SHP77 (cell line): Measurements from ENCODE around the gene EXOC2.

ENCODE experiments used
- DNase-seq, 2 experiments: peaks; one replicate each; lab custom pipeline; 2025; lab: John Stamatoyannopoulos, UW

The EXOC2 gene

DNA sequence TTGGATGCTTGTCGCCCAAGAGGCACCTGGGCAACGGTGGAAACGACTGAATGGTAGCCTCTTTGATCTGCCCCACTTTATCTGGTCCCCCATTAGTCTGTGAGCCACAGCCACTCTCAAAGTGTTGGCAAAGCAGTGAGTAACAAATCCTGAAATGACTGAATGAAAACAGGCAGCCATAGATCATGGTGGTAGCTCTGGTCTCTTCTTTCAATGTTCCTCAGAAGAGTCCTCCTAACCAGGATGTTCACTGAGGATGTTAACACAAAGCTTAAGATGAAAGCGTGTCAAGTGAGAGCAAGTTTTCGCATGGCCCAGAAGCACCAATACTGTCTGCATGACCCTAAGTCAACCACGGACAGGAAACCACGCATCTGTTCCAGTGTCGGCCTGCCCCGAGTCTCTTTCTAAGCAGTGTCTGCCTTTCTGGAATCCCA, 194.1 kb downstream of the EXOC2 start:
- DNase-seq: no peak

DNA sequence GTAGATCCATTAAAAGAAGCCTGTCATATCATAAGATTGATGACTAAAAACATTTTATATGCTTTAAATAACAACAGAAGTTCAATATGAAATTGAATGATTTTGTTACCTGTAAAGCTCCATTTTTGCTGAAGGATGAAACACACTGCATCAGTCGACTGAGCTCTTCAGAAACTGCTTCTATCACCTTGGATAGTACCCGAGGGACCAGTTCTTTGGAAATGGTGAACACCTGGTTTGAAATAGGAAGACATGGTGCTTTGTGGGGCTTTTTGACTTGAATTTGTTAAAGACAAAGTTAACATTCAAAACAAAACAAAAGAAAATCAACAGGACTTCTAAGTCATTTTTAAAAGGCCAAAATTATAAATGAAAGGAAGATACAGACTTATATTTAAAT, 195.7 kb downstream of the EXOC2 start:
- DNase-seq: no peak

DNA sequence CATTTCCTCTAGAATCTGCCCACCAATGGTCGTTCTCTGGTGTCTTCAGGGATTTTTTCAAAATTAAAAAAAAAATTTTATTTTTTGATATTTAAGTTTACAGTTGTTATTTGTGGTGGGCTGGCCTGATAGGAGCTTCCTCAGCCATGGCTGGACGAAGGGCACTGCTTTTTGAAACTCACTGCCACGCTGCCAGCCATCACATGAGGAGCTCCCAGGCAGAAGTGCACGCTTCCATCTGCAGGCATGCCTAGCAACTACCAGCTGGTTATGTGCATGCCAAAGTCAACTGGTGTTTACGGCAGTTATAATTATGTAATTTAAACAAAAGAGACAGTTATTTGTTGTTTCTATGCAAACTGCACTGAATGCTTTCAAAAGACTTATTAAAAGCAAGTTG, 196.3 kb downstream of the EXOC2 start:
- no peak for DNase-seq

DNA sequence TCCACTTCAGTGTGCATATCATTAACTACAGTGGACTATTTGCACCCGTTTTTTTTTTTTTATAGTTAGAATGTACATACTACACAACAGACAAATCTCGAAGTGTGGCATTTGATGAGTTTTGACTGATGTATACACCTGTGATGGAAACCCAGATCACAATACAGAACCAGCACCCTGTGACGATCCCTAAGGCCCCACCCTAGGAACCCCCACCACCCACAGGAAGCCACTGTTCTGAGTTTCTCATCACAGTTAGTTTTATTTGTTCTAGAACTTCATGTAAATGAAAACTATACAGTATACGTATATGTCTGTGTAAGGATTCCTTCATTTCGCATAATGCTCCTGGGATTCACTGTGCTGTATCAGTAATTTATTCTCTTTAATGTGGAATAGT, 198.5 kb downstream of the EXOC2 start:
- no peak for DNase-seq

DNA sequence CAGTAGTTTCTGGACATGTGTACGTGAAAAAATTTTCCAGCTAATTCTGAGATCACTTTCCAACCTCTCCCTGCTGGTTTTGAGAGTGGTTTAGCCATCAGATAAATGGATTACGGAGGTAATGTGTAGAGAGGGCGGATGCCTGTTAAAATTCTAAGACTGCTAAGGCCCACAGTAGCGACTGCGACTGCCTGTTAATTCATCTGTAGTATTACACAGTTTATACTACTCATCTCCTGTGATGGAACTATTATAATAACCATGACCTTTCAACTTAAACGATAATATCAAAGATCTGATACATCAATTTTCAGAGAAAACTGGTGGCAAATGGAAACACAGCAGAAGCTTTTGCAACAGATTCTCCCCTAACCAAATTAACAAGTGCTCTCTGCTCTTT, 199.1 kb downstream of the EXOC2 start:
- no peak for DNase-seq

DNA sequence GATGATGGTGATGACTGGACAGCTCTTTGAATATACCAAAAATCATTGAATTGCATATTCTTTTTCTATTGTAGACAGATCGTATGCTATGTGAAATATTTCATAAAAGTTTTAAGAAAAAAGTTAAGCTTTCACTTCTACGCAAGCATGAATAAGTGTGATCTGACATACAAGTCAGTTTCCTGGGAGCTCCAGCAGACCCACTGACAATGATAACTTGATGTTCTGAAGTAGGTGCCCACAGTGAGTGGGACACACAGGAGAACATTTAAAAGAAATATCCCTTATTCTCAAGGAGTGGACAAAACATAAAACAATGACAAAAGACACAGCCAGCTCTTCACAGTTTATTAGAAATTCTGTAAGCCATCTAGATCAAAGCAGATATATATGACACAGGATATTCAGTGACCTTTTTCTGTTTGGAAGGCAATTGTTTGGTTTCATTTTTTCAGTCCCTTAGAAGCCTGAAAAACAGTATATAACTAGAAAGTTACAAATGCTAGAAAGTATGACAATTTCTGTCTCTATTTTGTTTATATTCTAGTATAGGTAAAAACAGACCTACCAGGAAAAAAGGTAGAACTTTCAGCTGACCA, 200.0 kb downstream of the EXOC2 start:
- no peak for DNase-seq

DNA sequence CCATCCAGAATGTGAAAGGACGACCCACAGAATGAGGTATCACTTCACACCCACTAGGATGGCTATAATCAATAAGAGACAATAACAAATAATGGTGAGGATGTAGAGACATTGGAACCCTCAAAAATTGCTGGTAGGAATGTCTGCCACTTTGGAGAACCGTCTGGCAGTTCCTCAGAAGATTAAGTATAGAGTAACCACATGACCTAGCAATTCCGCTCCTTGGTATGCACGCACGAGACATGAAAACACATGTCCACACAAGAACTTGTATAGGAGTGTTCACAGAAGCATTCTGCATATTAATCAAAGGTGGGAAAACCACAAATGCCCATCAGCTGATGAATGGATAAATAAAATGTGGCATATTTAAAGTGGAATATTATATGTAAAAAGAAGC, 200.8 kb downstream of the EXOC2 start:
- no peak for DNase-seq

DNA sequence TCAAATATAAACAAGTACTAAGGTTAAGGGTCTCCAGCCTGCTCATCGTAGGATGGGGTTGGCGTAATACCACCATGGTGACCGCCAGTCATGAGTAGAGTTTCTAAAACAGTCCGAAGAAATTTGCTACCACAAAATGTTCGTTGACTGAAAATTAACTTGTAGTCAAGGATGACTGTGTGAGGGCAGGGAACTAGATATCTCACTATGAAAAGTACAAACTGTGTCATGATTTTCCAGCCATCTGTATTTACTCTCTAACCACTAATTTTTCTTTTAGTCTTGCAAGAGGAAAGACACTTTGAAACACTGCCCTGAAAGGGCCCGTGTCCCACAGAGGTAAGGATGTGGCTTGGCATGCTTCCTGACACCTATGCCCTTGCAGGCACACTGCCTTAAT, 201.7 kb downstream of the EXOC2 start:
- DNase-seq: no peak

DNA sequence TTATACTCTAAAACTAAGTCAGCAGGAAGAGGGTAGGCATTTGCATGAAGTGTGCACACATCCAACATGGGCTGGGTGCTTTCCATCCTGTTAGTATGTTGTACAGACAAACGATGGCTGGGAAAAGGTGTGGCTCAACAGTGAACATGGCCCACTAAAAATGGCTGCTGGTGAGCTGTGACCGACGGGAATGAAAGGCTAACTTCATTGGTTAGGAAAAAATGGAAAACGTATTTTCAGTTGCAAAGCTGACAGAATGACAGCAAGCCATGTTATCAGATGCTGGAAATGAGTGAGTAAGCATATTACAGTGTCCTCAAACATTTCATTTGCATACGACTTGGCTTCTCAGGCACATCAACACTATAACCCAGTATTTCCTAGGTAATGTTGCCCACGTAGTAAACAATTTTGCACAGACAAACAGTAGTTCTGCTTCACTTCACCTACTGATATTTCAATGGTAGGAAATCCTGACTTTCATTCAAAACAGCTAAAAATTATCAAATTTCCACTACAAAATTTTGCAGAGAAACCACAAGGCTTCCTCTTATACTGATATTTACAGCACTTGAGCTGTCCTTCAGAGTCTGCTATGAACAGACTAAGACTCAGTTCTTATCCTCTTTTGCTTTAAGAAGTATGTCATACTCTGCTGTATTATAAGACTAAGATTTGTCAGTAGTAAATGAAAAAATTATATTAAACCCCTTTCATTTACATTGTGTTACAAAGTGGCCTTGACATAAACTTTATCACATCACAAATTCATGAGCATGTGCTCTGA, 202.5 kb downstream of the EXOC2 start:
- DNase-seq: no peak

DNA sequence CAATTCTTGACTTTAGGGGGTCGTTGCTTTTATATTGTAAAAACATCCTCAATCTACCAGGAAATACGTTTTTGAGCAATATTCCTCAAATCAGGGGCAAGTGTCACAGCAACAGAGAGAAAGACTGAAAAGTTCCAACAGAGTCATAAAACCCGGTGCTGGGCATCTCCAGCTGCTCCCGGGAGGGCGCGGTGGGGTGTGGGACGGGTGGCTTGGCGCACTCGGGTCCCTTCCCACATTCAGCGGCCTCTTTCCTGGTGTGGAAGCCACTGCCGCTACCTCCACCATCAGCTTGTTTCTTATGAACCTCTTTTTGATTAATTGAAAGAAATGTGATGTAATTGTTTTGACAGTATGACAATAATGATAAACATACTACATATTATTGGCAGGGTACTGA, 203.2 kb downstream of the EXOC2 start:
- no peak for DNase-seq

DNA sequence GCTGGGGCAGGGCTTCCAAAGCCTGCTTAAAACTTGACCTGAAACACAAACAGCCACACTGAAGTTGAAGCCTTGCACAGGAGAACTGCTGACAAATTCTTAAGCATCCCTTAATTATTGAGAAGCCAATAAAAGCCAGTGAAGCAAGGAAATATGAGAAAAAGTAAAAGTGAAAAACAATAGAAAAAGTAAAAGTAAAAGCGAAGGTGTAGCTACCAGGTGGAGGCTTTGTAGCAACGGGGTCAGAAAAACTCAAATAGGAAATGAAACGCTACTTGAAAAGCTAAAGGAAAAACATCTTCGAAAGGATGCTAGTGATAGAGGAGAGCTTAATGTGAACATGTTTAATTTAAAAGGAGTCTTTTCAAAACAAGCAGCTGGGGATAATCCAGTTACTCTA, 203.9 kb downstream of the EXOC2 start:
- no peak for DNase-seq

DNA sequence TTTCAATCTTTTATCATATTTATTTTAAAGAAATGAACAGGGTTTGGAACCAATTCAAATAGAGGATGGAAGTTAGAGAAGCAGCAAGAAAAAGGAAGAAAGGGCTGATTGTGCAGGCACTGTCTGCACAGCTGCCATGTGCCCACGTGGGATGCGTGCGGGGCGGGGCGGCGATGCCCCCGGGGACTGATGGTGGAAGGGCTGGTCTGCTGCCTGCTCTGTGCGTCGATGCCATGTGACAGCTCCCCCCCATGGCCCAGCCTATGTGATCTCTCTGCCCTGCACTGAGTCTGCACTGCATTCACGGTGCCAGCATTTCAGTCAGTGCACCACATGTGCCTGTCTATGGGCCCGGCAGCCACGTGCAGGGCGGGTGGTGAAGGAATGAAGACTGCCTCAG, 205.0 kb downstream of the EXOC2 start:
- no peak for DNase-seq

DNA sequence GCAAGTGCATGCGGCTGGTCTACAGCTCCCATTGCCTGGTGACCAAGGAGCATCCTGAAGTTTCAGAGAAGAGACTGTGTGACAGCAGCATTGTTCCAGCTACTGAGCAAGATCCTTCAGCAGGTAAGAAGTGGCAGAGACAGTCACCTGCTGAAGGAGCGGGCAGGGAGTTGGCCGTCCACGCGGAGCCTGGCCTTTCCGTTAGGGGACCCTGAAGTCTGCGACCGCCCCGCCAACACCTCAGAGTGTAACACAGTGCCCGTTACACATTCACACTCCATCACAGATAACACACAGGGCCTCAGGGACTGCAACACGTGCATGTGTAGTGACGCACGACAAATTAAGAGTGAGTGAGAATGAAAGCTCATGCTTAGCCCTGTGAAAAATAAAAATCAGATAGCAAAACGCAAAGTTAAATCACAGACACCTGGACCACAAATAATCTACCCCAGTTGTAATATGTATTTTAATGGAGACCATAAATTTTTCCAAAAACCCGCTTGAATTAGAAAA, 207.2 kb downstream of the EXOC2 start:
- no peak for DNase-seq

DNA sequence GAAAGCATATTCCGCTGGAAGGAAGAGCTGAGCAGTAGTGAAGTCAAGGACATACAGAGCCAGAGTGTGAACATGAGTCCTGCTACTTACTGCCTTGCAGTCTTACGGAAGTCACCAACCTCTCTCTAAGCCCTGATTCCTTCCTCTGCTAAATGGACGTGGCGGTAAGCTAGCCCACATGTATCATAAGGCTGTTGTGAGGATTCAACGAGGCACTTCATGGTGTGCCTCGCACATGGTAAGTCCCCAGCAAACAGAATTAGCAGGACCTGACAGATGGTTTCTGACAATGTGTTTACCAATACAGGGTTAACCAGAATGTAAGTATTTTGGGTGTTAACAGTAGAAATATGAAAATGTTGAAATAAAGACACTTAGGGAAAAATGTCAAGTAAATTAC, 208.2 kb downstream of the EXOC2 start:
- no peak for DNase-seq

DNA sequence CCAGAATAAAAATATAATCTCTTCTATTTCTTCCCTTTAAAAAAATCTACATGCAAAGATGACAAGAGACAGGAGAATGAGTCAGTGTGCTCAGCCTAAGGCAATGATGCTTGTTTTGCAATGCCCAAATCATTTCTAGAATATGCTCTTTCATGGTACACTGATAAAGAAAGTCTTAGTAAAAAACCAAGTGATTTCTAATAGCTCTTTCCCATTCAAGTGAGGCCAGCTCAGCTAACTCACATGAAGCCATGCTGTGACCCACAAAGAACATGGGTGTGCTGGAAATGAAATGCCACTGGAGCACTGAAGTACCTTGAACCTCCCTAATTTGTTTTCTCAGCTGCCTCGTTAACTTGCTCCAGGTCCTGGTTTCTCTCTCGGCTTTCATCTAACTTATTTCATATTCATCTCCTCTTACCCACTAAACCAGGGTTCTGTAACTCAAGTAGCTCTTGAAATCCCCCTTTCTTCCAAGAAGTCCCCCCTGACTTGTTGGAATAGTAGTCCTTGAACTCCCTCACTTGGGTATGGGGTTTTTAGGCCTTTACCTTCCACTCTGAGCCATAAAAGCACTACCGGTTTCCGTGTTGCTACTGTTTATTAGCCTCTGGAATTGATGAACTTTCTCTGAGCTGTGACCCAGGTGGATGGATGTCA, 208.7 kb downstream of the EXOC2 start:
- DNase-seq: no peak

DNA sequence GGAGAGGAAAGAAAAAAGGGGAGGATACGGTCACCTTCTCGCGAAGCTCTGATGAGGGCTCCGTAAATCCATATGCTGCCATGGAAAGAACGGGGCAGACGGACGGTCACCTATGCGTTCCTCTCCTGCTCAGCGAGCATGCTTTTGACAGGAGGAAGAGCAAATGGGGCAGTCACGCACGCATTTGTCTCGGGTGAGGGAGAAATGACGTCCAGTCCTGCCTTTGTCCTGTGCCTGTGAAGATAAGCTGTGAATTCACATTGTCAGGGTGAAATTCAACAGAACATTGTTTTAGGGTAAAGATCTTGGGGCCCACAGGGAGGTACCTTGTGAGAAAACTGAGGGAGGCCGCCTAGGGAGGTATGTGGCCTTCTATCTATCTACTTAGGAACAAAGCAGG, 217.6 kb downstream of the EXOC2 start:
- no peak for DNase-seq

DNA sequence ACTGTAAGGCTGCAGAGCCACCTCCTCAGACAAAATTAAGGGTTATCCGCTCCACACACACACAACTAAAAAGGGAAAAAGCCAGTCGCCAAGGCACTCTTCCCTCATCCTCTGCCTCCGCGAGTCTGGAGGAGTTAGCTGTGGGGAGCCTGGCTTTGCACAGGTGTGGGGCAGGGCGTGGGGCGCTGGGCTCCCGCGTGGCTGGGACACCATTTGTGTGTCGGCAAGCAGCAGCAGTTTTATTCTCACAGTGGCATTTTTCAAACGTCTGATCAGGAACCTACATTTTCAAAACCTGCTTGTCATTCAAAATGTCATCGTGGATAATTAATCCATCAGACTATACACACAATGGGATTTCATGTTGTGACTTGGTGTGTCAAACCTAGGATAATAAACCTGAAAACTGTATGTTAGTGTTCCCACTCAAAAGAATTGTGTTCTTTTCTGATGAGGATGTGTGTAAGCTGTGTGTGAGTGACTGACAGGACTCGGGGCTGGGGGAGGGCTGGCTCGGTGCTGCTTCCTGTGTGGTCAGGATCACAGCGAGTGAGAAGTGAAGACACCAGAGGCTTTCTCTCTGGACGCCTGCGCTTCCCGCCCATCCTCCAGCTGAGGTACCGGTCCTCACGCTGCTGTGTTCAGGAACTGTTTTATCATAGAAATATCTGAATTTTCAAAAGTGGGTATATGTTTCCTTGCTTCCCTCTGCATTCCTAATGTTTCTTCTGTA, 218.3 kb downstream of the EXOC2 start:
- DNase-seq: no peak

DNA sequence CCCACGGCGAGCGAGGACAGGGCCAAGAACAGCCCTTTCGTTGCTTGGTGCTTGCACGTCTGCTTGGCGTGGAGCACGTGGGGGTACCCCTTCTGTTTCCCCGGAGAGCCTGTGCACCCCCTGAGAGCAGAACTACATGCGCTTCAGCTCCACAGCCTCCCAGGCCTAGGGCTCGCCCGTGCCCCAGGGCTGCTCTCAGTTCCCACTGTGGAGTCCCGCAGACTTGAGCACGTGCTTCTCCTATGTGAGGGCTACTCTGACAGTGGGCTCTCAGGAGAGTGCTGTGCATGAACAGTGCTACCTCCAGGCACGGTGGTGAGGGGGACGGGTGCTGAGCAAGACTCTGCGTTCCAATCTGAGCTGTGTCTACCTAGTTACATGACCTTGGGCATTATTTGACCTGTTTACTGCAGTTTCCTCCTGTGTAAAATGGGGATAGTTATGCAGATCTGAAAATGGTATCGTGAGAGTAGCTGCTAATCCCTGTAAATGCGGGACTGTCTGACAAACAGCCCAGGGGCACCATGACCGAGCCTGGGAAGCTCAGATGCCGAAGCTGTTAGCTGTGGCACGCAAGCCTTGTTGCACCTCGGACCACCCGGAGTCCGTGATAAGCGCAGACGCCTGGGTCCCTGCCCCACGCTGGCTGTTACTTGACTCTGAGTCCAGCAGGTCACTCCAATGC, 219.0 kb downstream of the EXOC2 start:
- DNase-seq: no peak

DNA sequence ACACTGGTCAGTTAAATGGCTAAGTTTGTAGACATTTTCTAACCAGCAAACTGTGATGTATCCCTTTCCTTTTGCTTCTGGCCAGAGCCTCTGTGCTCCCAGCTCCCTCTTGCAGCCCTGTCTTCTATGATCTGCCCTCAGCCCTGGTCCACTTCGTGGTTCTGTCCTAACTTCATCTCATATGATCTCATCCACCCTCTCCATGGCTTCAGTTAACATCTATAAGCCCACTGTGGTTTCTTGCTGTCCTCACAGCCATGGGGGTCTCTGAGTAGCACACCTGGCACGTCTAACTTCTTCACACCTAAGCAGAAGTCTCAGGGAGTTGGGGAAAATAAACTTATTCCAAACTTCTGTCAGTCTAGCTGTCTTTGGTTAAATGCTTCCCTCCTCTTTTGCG, 219.6 kb downstream of the EXOC2 start:
- DNase-seq: no peak

DNA sequence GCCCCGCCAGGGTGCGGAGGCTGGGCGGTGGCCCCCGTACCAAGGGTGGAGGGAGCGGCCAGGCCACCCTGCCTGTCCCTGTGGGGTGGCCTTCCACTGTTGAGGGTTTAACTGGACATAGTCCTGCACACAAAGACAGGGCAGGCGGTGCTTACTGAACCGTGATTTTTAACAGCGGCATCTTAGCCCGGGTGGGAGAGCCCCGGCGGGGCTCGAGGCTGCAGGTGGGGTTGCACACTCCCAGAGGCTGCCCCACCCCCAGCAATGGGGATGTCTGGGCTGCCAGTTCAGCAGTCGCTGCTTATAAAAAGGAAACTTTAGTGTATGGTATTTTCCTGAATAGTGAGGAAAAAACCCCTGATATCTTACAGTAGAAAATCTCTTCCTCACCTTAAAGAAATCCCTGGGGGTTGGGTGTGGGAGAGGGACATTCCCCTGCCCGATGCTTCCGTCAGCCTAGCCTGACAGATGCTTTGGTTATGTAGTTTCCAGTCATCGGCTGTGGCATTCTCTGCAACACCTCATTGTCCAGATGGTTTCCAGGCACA, 222.0 kb downstream of the EXOC2 start:
- DNase-seq: no peak

DNA sequence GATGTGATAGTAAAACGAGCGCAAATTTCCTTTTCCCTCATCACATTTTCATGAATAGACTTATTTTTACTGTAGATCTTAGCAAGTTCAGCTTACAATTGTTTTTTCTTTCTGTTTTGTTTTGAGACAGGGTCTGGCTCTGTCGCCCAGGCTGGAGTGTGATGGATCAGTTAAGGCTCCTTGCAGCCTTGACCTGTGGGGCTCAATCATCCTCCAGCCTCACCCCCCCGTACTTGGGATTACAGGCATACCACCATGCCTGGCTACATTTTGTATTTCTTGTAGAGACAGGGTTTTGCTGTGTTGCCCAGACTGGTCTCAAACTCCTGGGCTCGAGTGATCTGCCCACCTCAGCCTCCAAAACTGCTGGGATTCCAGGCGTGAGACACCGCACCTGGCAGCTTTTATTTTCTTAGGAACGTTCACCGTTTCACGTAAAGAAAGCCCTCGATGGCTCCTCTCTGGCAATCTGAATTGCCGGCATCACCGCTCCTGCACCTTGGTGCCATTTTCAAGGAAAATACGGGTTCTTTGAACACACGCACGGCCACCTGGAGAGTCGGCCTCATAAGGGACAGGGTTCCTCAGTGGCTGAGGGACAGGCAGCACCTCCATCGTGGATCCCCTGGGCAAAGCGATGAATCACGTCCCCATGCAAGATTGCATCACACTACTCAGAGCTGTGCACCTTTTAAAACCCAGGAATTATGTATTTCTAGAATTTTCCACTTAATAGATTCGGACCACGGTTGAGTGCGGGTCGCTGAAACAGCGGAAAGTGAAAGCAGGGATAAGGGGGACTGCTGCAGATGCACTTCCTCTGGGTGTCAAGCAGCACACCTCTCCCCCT, 222.7 kb downstream of the EXOC2 start:
- DNase-seq: no peak
